Mononuclear cell (primary cell): Measurements from ENCODE around the gene KIF13A. TPM values are rescaled to one million over a fixed set of nuclear protein-coding genes. Genes with fewer than 3 reads are reported as not detected.
"Not testable (repeated sequence)": the region's sequence is repeated elsewhere in the genome, so short reads cannot be mapped to it uniquely, and the experiment has no call there.

ENCODE experiments used
- H3K27me3 ChIP-seq: 2 replicates; pipeline ENCODE4 v1.6.0; 2011; ENCODE audit warnings: low read length, control low read depth; ENCODE audit not compliant: insufficient read depth
- H3K4me1 ChIP-seq: 2 replicates; pipeline ENCODE4 v1.5.1; 2011; ENCODE audit warnings: mild to moderate bottlenecking, low read length, control low read depth; ENCODE audit not compliant: insufficient read depth
- H3K4me3 ChIP-seq: 2 replicates; pipeline ENCODE4 v1.5.1; 2011; ENCODE audit warnings: mild to moderate bottlenecking, low read length, moderate library complexity
- H3K9me3 ChIP-seq: 2 replicates; pipeline ENCODE4 v1.5.1; 2011; ENCODE audit warnings: low read depth, mild to moderate bottlenecking, control low read depth, low read length
- total RNA-seq: library from RNA; depleted of rRNA; stranded (reverse); fragments of >200 nt; gene quantifications from one replicate; pipeline ENCODE4 v1.2.3, GENCODE V29; 2012

KIF13A gene
- total RNA-seq, 1 donor = 18.1 TPM

GRCh38 chr6:17853533-17853932, 133.9 kb downstream of the KIF13A start:
- no peaks in the 10 kb centered on the region for H3K27me3 ChIP-seq
- no peaks in the 10 kb centered on the region for H3K9me3 ChIP-seq
- no peak overlapping the region for H3K4me3 ChIP-seq
- H3K4me1 ChIP-seq = no peaks in the 10 kb centered on the region

- no peaks in the 10 kb centered on the region for H3K4me1 ChIP-seq
These were observed 135.7 kb downstream of the KIF13A start for GRCh38 chr6:17851720-17852161.

DNA sequence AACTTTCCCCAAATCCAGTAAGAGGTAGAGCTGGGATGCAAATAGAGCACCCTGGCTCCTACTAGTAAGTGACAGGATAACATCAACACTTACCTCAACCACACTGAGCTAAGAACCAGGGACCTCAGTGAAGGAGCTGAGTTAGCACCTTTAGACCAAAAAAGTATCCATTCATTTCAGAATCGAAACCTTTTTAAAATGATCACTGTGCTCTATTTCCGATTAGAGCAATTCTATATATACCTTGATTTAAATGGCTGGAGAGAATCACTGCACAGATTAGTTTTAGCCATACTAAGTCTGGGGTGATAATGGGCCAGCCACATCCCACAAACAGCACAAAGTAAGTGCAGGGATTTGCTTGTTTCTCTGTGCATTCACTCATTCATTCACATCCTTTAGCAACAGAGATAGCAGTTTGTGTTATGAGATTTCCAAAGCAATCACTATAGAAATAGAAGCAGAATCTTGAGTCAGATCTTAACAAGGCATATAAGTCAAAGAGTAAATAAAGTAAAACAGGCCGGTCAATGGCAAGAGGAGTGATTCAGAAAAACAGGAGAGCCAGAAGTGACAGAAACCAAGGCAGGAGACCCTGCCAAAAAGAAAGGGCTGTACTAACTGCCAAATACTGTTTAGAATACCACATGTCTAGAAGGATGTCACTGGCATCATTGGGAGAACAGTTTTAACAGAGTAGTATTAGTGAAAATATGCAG, 136.3 kb downstream of the KIF13A start:
- no peaks in the 10 kb centered on the region for H3K9me3 ChIP-seq
- no peak overlapping the region for H3K4me3 ChIP-seq
- no peaks in the 10 kb centered on the region for H3K27me3 ChIP-seq
- H3K4me1 ChIP-seq = no peaks in the 10 kb centered on the region

More at GRCh38 chr6:17851720-17852161, 135.7 kb downstream of the KIF13A start:
- Histone ChIP-seq H3K27me3 (no peaks in the 10 kb centered on the region), H3K4me3 (no peak overlapping the region), H3K9me3 (no peaks in the 10 kb centered on the region)

DNA sequence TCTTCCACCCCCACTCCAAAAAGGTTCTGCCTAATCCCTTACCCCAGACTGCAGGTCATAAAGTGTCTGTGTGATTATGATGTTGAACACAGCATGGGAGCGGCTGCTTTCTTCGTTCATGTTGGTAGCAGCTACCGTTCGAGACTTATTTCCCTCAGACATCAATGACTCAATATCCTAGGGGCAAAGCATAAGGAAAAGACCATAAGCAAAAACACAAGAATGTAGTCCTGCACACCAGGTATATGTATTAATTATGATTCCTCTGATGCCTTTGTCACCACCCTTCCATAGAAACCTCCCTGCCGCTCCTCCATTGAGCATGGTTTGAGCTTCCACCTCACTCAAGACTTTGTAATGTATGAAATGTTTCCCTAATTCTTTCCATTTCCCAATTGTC, 137.2 kb downstream of the KIF13A start:
- Histone ChIP-seq H3K27me3 (no peaks in the 10 kb centered on the region), H3K4me1 (no peaks in the 10 kb centered on the region), H3K9me3 (no peaks in the 10 kb centered on the region), H3K4me3 (no peak overlapping the region)

DNA sequence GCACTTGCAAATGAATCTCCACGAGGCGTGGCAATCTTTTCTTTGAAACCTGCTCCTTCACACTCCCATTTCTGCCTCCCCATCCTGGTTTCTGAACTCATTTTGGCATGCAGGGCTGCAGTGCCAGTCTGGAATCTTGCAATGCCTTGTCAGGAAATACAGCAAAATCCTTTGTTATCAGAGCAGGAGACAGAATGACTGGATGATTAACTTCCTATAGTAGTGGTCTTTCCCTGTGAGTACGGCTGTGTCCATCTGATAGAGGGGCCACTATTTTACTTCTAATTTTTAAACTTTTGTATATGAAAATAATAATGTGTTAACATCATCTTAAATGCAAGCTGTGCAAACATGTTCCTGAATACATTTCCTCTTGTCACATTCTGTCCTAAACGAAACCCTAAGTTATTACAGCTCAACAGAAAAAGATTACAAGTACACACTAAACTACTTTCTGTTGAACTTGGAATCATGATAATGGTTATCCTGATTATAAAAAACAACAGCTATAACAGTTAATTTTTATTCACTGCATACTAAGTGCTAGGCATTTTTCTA, 140.2 kb downstream of the KIF13A start:
- H3K4me3 ChIP-seq = no peak overlapping the region
- no peaks in the 10 kb centered on the region for H3K9me3 ChIP-seq
- H3K4me1 ChIP-seq = no peaks in the 10 kb centered on the region

DNA sequence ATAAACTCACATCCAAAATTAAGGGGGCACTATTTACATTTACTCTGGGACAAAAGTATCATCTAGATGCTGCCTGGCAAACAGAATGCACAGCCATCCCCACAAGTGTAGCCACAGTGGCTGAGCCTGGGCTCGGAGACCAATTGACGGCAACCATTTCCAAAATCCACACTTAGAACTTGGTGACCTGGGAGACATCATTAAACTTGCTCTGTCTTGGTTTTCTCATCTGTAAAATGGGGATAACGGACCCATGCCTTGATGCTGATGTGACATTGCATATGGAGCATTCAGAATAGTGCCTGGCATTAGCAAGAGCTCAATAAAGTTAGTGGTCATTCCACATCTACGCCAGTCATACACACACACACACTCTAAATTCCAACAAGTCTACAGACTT, 140.7 kb downstream of the KIF13A start:
- Histone ChIP-seq H3K9me3 (no peaks in the 10 kb centered on the region), H3K27me3 (no peaks in the 10 kb centered on the region), H3K4me3 (no peak overlapping the region), H3K4me1 (no peaks in the 10 kb centered on the region)

More for the DNA sequence above, 140.2 kb downstream of the KIF13A start:
- H3K27me3 ChIP-seq = no peaks in the 10 kb centered on the region

DNA sequence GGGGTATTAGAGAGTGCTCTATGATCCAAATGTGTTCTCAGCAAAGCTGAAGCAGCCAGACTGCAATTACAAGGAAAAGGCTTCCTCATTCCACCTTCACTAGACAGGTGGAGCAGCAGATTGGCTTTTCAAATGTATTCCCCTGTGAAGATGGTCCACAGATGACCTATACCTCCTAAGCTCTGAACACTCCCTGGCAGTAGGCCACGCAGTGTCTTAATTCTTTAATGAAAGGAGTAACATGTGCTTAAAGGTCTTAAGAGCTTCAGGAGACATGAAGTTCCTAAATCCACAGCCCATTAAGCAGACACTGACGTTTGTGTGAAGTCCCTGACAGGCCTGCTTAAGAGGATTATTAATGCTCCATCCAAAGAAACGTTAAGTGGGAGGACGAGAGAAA, 141.8 kb downstream of the KIF13A start:
- no peaks in the 10 kb centered on the region for H3K9me3 ChIP-seq
- no peak overlapping the region for H3K4me3 ChIP-seq
- no peaks in the 10 kb centered on the region for H3K4me1 ChIP-seq
- no peaks in the 10 kb centered on the region for H3K27me3 ChIP-seq

DNA sequence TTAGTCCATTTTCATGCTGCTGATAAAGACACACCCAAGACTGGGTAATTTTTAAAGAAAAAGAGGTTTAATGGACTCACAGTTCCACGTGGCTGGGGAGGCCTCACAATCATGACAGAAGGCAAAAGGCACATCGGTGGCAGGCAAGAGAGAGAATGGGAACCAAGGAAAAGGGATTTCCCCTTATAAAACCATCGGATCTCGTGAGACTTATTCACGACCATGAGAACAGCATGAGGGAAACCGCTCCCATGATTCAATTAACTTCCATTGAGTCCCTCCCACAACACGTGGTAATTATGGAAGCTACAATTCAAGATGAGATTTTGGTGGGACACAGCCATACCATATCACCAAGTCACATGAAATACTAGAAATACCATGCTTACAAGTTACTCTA, 142.5 kb downstream of the KIF13A start:
- H3K4me1 ChIP-seq, H3K9me3 ChIP-seq, H3K27me3 ChIP-seq, H3K4me3 ChIP-seq: not testable (repeated sequence)

DNA sequence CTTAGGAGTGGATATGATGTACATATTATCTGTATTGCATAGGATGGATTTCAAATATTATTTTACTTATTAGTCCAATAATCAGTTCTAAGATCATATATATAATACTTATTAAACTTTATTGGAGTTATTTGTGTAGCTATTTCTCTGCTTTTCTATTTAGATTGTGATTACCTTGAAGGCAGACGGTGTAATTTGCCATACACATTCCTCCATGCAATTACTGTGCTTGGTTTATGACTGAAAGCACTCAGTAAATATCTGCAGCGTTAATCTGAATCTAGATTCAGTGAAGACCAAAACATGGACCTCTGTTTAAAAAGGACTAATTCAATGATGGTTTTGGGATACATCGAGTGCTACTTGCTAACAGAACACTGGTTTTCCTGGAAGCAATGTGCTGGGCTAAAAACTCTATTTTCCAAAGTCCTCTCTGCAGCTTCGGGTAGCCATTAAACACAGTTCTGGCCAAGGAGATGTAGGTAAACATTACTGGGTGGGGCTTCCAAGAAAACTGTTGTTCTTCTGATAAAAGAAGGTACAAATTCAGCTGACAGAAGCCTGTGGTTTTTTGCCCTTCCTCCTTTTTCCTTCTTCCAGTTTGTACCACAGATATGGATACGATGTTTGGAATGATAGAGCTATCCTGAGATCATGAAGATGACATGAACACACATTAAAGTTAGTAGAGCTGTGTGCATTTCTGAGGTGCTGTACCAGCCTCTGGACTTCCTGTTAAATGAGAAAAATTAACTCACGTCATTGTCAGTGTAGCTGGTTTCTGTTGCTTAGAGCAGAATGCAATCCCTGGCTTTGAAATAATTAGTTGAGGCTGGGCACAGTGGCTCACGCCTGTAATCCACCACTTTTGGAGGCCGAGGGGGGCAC, 144.3 kb downstream of the KIF13A start:
- H3K27me3 ChIP-seq = no peaks in the 10 kb centered on the region
- H3K4me1 ChIP-seq = no peaks in the 10 kb centered on the region
- no peak overlapping the region for H3K4me3 ChIP-seq
- no peaks in the 10 kb centered on the region for H3K9me3 ChIP-seq

GRCh38 chr6:17842014-17842776, 145.2 kb downstream of the KIF13A start:
- no peaks in the 10 kb centered on the region for H3K4me1 ChIP-seq
- H3K27me3 ChIP-seq = no peaks in the 10 kb centered on the region
- H3K9me3 ChIP-seq = no peaks in the 10 kb centered on the region
- no peak overlapping the region for H3K4me3 ChIP-seq

DNA sequence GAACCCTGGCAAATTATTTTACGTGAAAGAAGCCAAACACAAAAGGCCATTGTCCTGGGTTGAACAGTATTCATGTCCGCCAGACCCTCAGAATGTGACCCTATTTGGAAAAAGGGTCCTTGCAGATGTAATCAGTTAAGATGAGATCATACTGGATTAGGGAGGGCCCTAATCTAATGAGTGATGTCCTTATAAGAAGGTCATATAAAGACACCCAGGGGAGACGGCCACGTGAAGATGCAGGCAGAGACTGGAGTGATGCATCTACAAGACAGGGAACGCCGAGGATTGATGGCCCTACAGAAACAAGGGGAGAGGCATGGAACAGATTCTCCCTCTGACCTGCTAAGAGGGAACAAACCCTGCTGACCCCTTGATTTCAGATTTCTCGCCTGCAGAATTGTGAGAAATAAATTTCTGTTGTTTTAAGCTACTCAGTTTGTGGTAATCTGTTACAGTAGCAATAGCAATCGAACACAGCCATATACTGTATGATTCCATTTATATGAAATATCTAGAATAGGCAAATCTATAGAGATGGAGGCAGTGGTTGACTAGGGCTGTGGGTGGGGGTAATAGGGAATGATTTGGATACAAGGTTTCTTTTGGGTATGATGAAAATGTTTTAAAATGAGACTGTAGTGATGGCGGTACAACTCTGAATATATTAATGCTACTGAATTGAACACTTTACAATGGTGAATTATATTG, 147.8 kb downstream of the KIF13A start:
- Histone ChIP-seq H3K9me3 (no peaks in the 10 kb centered on the region), H3K27me3 (no peaks in the 10 kb centered on the region), H3K4me3 (no peak overlapping the region), H3K4me1 (no peaks in the 10 kb centered on the region)

GRCh38 chr6:17836293-17836692, 151.1 kb downstream of the KIF13A start:
- Histone ChIP-seq H3K4me1 (no peaks in the 10 kb centered on the region), H3K27me3 (no peaks in the 10 kb centered on the region), H3K9me3 (no peaks in the 10 kb centered on the region), H3K4me3 (no peak overlapping the region)

GRCh38 chr6:17835784-17836183, 151.7 kb downstream of the KIF13A start:
- Histone ChIP-seq H3K27me3 (no peaks in the 10 kb centered on the region), H3K4me1 (no peaks in the 10 kb centered on the region), H3K4me3 (no peak overlapping the region), H3K9me3 (no peaks in the 10 kb centered on the region)

GRCh38 chr6:17831135-17831534, 156.3 kb downstream of the KIF13A start:
- H3K27me3 ChIP-seq = no peaks in the 10 kb centered on the region

More at GRCh38 chr6:17831135-17831534, 156.3 kb downstream of the KIF13A start:
- Histone ChIP-seq H3K4me1 (no peaks in the 10 kb centered on the region), H3K9me3 (no peaks in the 10 kb centered on the region), H3K4me3 (no peak overlapping the region)
